Stimulated activated naive CD8-positive, alpha-beta T cell treated with anti-CD3 and anti-CD28 coated beads, Interleukin-15, Interleukin-2, amounts not matched to agents 100 ng/mL and 50 ng/mL, for 24 hours (primary cell): ENCODE data around the gene REPIN1.

Experiments
- H3K27ac Mint-ChIP-seq: one replicate; pipeline ENCODE4 v1.8.0; 2021; ENCODE audit warnings: mild to moderate bottlenecking, mixed read lengths
- H3K27me3 Mint-ChIP-seq: one replicate; pipeline ENCODE4 v1.8.0; 2021; ENCODE audit warnings: mixed read lengths
- H3K36me3 Mint-ChIP-seq: one replicate; pipeline ENCODE4 v1.8.0; 2021; ENCODE audit warnings: low read depth, mixed read lengths
- H3K4me1 Mint-ChIP-seq: one replicate; pipeline ENCODE4 v1.8.0; 2021; ENCODE audit warnings: low read depth, mixed read lengths
- H3K4me3 Mint-ChIP-seq: one replicate; pipeline ENCODE4 v1.8.0; 2021; ENCODE audit warnings: mild to moderate bottlenecking, mixed read lengths
- H3K9me3 Mint-ChIP-seq: one replicate; pipeline ENCODE4 v1.8.0; 2021; ENCODE audit warnings: mixed read lengths

REPIN1 gene

DNA sequence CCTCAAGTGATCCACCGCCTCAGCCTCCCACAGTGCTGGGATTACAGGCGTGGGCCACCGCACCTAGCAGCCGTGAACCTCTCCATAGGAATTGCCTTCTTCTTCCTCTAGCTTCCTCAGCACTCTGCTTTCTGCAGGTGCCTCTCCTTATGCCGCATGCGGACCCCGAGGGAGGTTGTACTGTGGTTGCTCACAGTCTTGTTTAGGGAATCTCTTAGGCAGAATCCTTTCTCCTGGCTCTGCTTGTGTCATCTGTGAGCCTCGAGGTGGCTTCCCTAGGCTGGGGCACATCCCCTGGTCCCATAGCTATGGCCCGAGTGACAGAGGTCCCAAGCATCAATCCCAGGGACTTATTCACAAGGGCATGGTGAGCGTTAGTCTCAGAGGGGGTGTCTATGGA is 48.6 kb downstream of the REPIN1 start:
- Mint-ChIP-seq H3K27ac (no peak overlapping the region), H3K4me3 (no peak overlapping the region), H3K36me3 (no peaks in the 10 kb centered on the region), H3K9me3 (no peaks in the 10 kb centered on the region), H3K4me1 (peaks cover 9% of the 10 kb centered on the region), H3K27me3 (peaks cover 7% of the 10 kb centered on the region)

DNA sequence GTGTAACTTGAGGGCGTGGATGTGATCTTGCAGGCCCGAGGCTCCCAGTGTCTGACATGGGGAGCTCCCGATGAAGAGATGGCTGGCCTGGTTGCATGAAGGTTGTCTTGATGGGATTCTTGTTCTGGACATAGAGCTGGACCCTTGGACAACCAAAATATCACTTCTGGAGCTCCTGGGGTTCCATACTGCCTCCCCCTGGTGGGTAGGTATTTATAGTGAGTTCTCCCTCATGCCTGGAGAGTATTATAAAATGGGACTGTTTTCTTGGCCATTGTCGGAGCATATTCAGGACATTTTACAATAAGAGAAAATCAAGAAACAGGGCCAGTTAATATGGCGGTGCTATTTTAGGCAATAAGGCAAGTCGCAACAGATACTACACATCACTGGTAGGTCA is 49.2 kb downstream of the REPIN1 start:
- Mint-ChIP-seq H3K4me3 (no peak overlapping the region), H3K36me3 (no peaks in the 10 kb centered on the region), H3K27ac (no peak overlapping the region), H3K27me3 (peaks cover 7% of the 10 kb centered on the region), H3K4me1 (peaks cover 9% of the 10 kb centered on the region), H3K9me3 (no peaks in the 10 kb centered on the region)

DNA sequence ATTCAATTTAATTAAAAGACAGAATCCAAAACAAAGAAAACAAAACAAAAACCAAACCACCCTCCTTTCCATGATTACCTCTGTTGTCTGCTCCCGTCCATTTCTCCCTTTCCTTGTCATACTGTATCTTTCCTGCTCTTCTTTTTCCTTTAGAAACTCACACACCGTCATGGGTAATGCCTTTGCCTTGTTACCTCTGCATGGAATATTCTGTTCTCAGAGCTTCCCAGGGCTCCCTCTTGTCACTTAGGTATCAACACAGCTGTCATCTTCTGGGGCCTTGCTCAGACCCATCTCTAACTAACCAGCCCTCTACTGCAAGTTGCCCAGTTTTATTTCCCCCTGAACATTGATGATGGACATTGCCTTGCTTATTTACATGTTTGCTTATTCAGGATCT is 51.6 kb downstream of the REPIN1 start:
- no peak overlapping the region for H3K4me3 Mint-ChIP-seq
- H3K4me1 Mint-ChIP-seq: peaks cover 9% of the 10 kb centered on the region
- no peaks in the 10 kb centered on the region for H3K36me3 Mint-ChIP-seq
- H3K27ac Mint-ChIP-seq: no peak overlapping the region
- no peaks in the 10 kb centered on the region for H3K9me3 Mint-ChIP-seq
- H3K27me3 Mint-ChIP-seq: peaks cover 7% of the 10 kb centered on the region

DNA sequence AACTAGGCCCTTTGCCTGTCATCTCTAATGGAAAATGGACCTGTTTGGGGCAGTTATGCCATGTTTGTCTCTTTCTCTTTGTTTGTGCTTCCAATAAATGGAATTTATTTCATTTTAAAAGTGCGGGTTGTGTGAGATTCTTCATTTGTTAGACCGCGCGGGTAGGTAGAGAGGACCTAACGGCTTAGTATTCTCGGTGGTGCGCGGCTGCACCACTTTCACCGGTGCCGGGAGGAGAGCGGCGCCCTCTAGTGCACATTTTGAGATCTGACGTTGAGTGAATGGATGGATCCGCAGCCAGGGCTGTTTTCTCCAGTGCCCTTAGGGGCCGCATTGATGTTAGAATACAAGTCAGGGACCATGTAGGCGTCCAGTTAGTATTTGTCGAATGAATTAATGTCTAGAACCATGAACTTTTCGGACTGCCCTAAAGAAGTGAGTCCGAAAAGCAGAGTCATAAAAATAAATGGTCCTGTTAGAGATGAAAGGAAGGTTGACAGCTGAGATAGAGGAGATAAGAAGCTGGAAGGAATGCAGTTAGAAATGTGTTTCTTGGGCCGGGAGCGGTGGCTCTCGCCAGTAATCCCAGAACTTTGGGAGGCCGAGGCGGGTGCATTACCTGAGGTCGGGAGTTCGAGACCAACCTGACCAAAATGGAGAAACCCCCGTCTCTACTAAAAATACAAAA is 52.5 kb downstream of the REPIN1 start:
- no peak overlapping the region for H3K4me3 Mint-ChIP-seq
- H3K9me3 Mint-ChIP-seq: no peaks in the 10 kb centered on the region
- H3K27ac Mint-ChIP-seq: no peak overlapping the region
- H3K27me3 Mint-ChIP-seq: peaks cover 7% of the 10 kb centered on the region
- no peaks in the 10 kb centered on the region for H3K36me3 Mint-ChIP-seq
- peaks cover 9% of the 10 kb centered on the region for H3K4me1 Mint-ChIP-seq

DNA sequence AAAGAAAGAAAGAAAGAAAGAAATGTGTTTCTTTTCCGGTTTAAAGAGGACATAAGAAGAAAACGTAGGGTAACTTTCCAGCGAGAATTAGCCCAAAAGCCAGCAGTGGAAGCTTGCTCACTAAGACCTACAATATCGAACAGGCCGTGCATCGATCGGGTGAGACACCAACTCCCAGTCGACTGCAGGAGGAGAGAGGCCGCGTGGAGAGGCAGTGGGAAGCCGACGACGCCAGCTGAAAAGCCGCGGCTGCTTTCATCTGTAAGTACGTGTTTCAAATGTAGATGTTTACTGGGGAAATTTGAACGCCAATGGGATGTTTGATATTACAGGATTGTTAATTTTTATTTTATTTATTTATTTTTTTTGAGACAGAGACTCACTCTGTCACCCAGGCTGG is 53.2 kb downstream of the REPIN1 start:
- Mint-ChIP-seq H3K9me3 (no peaks in the 10 kb centered on the region), H3K27ac (no peak overlapping the region), H3K4me1 (peaks cover 9% of the 10 kb centered on the region), H3K27me3 (peaks cover 7% of the 10 kb centered on the region), H3K4me3 (no peak overlapping the region), H3K36me3 (no peaks in the 10 kb centered on the region)
